ENCODE results near the gene CLSTN2. TPM values are rescaled to one million over a fixed set of nuclear protein-coding genes. Genes with fewer than 3 reads are reported as not detected.

CLSTN2 gene
- total RNA-seq, 4 donors from 2014 or later, result 19.5 to 66.7 (median 42.5) TPM

DNA sequence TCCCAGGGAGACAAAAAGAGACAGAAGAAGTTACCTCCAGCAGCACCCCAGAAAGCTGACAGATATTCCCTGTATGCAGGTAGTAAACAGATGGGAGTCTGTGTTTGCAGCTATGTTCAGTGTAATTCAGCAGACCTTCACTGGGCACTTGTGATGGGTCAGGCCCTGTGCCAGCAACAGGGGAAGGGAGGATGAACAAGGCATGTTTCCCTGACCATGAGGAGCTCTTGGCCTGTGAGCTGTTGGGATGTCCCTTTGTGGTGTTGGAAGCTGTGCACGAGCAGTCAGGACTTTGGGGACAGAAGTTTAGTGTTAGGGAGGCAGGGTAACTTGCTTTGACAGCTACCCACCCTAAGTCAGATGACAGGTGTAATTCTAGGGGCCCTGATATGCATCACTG lies 636.9 kb downstream of the CLSTN2 start:
- TF ChIP-seq, protein P1, sequence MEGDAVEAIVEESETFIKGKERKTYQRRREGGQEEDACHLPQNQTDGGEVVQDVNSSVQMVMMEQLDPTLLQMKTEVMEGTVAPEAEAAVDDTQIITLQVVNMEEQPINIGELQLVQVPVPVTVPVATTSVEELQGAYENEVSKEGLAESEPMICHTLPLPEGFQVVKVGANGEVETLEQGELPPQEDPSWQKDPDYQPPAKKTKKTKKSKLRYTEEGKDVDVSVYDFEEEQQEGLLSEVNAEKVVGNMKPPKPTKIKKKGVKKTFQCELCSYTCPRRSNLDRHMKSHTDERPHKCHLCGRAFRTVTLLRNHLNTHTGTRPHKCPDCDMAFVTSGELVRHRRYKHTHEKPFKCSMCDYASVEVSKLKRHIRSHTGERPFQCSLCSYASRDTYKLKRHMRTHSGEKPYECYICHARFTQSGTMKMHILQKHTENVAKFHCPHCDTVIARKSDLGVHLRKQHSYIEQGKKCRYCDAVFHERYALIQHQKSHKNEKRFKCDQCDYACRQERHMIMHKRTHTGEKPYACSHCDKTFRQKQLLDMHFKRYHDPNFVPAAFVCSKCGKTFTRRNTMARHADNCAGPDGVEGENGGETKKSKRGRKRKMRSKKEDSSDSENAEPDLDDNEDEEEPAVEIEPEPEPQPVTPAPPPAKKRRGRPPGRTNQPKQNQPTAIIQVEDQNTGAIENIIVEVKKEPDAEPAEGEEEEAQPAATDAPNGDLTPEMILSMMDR (IDR thresholded peaks at IDR 0.05; ENCODE audit: low read depth), result no peak

DNA sequence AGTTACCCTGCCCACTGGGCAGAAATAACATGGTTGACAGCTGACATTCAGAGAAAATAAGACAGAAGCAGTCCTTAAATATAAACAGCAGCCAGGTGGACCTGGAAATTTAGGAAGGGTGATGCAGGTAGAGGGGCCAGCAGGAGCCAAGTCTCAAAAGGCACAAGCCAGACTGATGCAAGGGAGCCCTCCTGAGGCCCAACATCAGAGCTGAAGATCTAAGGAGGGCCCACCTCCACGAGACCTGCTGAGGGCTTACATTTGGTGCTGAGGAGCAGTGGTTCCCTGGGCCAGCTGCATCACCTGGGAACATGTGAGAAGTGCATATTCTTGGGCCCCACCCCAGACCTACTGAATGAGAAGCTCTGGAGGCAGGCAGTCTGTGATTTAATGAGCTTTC lies 637.3 kb downstream of the CLSTN2 start:
- TF ChIP-seq, protein P1 (IDR thresholded peaks at IDR 0.05; ENCODE audit: low read depth), result no peak

DNA sequence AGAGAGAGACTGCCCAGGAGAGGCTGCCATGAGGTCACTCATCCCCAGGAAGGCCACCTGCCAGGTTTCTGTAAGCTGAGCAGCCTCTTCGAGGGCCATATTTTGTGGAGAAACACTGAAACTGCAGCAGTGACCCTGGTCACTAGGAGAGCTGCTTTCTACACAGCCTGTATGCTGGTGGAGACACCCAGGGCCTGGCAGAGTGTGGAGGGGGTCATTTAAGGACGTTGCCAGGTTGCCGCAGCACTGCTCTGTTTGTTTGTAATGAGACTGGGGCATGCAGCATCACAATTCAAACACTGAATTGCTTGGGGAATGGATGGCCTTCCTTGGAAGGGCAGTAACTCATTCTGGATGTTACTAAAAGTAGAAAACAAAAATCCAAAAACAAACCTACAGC lies 638.0 kb downstream of the CLSTN2 start:
- TF ChIP-seq, protein P1 (IDR thresholded peaks at IDR 0.05; ENCODE audit: low read depth), result no peak

DNA sequence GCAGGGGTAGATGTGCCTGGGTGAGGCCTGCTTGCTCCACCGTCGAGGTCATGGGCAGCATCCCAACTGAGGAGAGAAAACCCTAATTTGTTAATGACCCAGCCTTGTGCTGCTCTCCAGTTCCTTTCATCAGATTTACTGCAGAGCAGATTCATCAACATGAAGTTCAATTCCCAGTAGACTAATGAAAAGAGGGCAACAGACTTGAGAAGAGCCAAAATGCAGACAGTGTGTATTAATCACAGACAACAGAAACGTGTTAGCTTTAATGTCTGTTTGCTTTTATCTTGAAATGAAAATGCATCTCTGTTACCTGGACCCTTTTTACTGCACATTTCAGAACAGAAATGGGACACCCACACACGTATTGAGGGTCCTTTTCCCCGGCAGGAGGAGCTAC lies 639.4 kb downstream of the CLSTN2 start:
- TF ChIP-seq, protein P1 (IDR thresholded peaks at IDR 0.05; ENCODE audit: low read depth), result no peak

DNA sequence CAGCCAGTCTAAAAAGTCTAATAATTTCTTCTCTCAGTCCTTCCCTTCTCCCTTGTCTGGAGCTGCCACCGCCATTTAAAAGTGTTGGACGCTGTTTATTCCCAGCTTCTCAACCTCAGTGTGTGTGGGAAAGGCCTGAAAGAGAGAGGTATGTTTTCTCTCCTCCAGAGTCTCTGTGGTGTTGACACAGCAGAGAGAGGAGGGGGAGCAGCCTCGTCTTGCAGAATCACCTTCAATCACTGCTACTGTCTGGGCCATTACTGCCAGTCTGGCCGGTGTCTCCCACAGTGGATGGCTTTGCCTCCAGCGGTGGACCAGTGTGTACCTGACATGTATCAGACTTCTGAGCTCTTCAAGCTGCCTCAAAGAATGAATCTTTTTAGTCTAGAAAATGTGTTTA lies 641.5 kb downstream of the CLSTN2 start:
- TF ChIP-seq, protein P1 (IDR thresholded peaks at IDR 0.05; ENCODE audit: low read depth), result no peak

DNA sequence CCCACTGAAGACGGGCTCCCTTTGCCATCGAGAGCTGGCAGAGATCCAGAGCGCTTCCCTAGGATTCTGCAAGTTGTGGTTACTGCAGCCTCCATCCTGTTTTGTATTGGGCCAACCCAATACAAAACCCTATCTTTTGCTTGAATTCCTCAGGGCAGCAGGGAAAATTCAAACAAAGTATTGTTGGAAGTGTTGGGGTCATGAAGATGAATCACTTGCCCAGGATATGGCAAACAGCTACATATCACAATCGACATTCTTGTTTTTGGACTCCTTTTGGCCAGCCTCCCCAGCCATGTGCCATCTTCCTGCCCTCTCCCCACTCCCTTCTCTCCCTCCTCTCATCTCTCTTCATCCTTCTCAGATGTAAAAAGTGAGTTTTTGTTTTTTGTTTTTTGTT lies 642.9 kb downstream of the CLSTN2 start:
- TF ChIP-seq, protein P1 (IDR thresholded peaks at IDR 0.05; ENCODE audit: low read depth), result no peak

DNA sequence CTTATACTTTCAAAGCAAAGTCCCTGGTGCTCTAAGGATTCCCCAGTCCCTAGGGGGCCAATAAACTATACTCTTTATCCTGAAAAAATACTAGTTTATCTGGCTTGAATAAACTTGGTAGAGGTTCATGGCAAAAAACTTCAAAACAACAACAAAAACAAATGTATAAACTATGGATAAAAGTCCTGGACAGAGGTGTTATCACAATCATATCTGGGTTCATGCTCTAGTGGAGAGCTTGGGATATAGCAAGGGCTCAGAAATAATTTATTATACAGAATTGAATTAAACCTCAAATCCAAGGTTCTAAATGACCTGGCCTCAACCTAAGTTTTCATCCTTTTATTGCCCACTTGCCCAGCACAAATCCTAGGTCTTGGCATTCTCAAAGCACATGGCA lies 644.3 kb downstream of the CLSTN2 start:
- TF ChIP-seq, protein P1 (IDR thresholded peaks at IDR 0.05; ENCODE audit: low read depth), result no peak

Measured in subcutaneous adipose tissue (tissue), 4 donors.